ENCODE measurements around the gene HNRNPCL2.
"Not testable (repeated sequence)": the region's sequence is repeated elsewhere in the genome, so short reads cannot be mapped to it uniquely, and the experiment has no call there.

HNRNPCL2 gene

GRCh38 chr1:13116754-13117153, at the start of gene HNRNPCL2:
TSS of gene HNRNPCL2 (minus strand) at chr1:13116854. CDS start at chr1:13116400, 454 bp downstream.
- not testable (repeated sequence) for H3K4me1 ChIP-seq (ENCODE audit: insufficient read depth, low read length); H3K9me3 ChIP-seq (ENCODE audit: low read length); H3K4me3 ChIP-seq (ENCODE audit: low read length)

GRCh38 chr1:13165531-13165930, 48.9 kb upstream of the HNRNPCL2 start, which contains the start of gene HNRNPCL4:
TSS of gene HNRNPCL4 (minus strand) at chr1:13165631. CDS start at chr1:13165467, 164 bp downstream.
- H3K36me3 ChIP-seq (ENCODE audit: insufficient read depth, low read length); H3K4me3 ChIP-seq (ENCODE audit: low read length); H2AFZ ChIP-seq (ENCODE audit: low read depth, low read length); H3K9me3 ChIP-seq (ENCODE audit: low read length); H3K27me3 ChIP-seq (ENCODE audit: insufficient read depth, low read length); H3K4me1 ChIP-seq (ENCODE audit: insufficient read depth, low read length): not testable (repeated sequence)

More at GRCh38 chr1:13116754-13117153, at the start of gene HNRNPCL2:
- H3K27me3 ChIP-seq (ENCODE audit: insufficient read depth, low read length); H2AFZ ChIP-seq (ENCODE audit: low read depth, low read length); H3K36me3 ChIP-seq (ENCODE audit: insufficient read depth, low read length): not testable (repeated sequence)

- not testable (repeated sequence) for H3K4me3 ChIP-seq (ENCODE audit: low read length); H3K27me3 ChIP-seq (ENCODE audit: insufficient read depth, low read length); H3K9me3 ChIP-seq (ENCODE audit: low read length); H3K36me3 ChIP-seq (ENCODE audit: insufficient read depth, low read length); H3K4me1 ChIP-seq (ENCODE audit: insufficient read depth, low read length); H2AFZ ChIP-seq (ENCODE audit: low read depth, low read length)
These were observed 39.3 kb upstream of the HNRNPCL2 start, which contains the start of gene PRAMEF26 for GRCh38 chr1:13155909-13156308. TSS of gene PRAMEF26 (minus strand) at chr1:13156009. CDS start at chr1:13153095, 2,914 bp downstream.

- H3K27me3 ChIP-seq (ENCODE audit: insufficient read depth, low read length); H3K4me1 ChIP-seq (ENCODE audit: insufficient read depth, low read length); H3K9me3 ChIP-seq (ENCODE audit: low read length); H3K4me3 ChIP-seq (ENCODE audit: low read length); H3K36me3 ChIP-seq (ENCODE audit: insufficient read depth, low read length); H2AFZ ChIP-seq (ENCODE audit: low read depth, low read length): not testable (repeated sequence)
These were observed 46.2 kb downstream of the HNRNPCL2 start, which contains the start of gene PRAMEF25 for GRCh38 chr1:13070474-13070873. TSS of gene PRAMEF25 (plus strand) at chr1:13070774. CDS start at chr1:13073694, 2,920 bp downstream.
